BLaER1 treated with 17β-estradiol and CSF1 and Interleukin-3, amounts not matched to agents 10 nM and 100 nM (cell line): ENCODE data around the gene RBP3.
"Not testable (repeated sequence)": the region's sequence is repeated elsewhere in the genome, so short reads cannot be mapped to it uniquely, and the experiment has no call there.

ENCODE experiments used
- H3K27ac ChIP-seq, 11 experiments: shearing (Covaris generic); formaldehyde crosslinking; 2 replicates each; pipeline ENCODE4 v1.8.1; 2022
- H3K27me3 ChIP-seq, 11 experiments: shearing (Covaris generic); formaldehyde crosslinking; 2 replicates each; pipeline ENCODE4 v1.8.1; 2022
- H3K36me3 ChIP-seq, 11 experiments: shearing (Covaris generic); formaldehyde crosslinking; 2 replicates each; pipeline ENCODE4 v1.8.1; 2022
- H3K4me1 ChIP-seq, 10 experiments: shearing (Covaris generic); formaldehyde crosslinking; 2 replicates each; pipeline ENCODE4 v1.8.1; 2022
- H3K4me2 ChIP-seq, 11 experiments: shearing (Covaris generic); formaldehyde crosslinking; 2 replicates each; pipeline ENCODE4 v1.8.1; 2022
- H3K4me3 ChIP-seq, 10 experiments: shearing (Covaris generic); formaldehyde crosslinking; 2 replicates each; pipeline ENCODE4 v1.8.1; 2022
- H3K9ac ChIP-seq, 11 experiments: shearing (Covaris generic); formaldehyde crosslinking; 2 replicates each; pipeline ENCODE4 v1.8.1; 2022
- H3K9me3 ChIP-seq, 11 experiments: shearing (Covaris generic); formaldehyde crosslinking; replicated peaks in 1 of 11; 2 replicates each; pipeline ENCODE4 v1.8.1; 2022
- H4K20me1 ChIP-seq, 11 experiments: shearing (Covaris generic); formaldehyde crosslinking; 2 replicates each; pipeline ENCODE4 v1.8.1; 2022
- Cebpa-rat ChIP-seq, 11 experiments: shearing (Covaris generic); IDR thresholded peaks; 2 replicates each; pipeline ENCODE4 v1.8.1; 2022

Gene RBP3

GRCh38 chr10:47379901-47380300, 31.7 kb downstream of the RBP3 start:
- peaks cover 0 to 20% (median 15%) of the 10 kb centered on the region in 11 experiments; a peak in 12 of 22 replicates for H3K27me3 ChIP-seq

GRCh38 chr10:47380341-47381102, 32.4 kb downstream of the RBP3 start:
- no peaks in the 10 kb centered on the region for H3K36me3 ChIP-seq

More at GRCh38 chr10:47379901-47380300, 31.7 kb downstream of the RBP3 start:
- Histone ChIP-seq H3K4me1 (peaks cover 0 to 34% (median 25%) of the 10 kb centered on the region in 10 experiments; a peak in 16 of 20 replicates), H4K20me1 (no peaks in the 10 kb centered on the region), H3K4me3 (no peak overlapping the region), H3K27ac (no peak overlapping the region), H3K36me3 (no peaks in the 10 kb centered on the region), H3K9me3 (no peaks in the 10 kb centered on the region), H3K4me2 (no peak overlapping the region), H3K9ac (no peak overlapping the region)
- no peak for TF ChIP-seq Cebpa-rat (IDR thresholded peaks at IDR 0.05)

GRCh38 chr10:47381103-47381395, 32.9 kb downstream of the RBP3 start:
- H3K9me3 ChIP-seq: peaks cover under 1 to 8% (median 6%) of the 10 kb centered on the region in 11 experiments; a peak in 14 of 22 replicates
- no peaks in the 10 kb centered on the region for H3K36me3 ChIP-seq
- no peak for TF ChIP-seq Cebpa-rat (IDR thresholded peaks at IDR 0.05)
- no peak overlapping the region for H3K27ac ChIP-seq
- no peak overlapping the region for H3K4me2 ChIP-seq
- peaks cover 0 to 20% (median 15%) of the 10 kb centered on the region in 11 experiments; a peak in 12 of 22 replicates for H3K27me3 ChIP-seq
- H4K20me1 ChIP-seq: no peaks in the 10 kb centered on the region
- no peak overlapping the region for H3K9ac ChIP-seq
- H3K4me1 ChIP-seq: peaks cover 0 to 37% (median 26%) of the 10 kb centered on the region in 10 experiments; a peak in 16 of 20 replicates
- H3K4me3 ChIP-seq: no peak overlapping the region

More at GRCh38 chr10:47380341-47381102, 32.4 kb downstream of the RBP3 start:
- Histone ChIP-seq H3K4me3 (no peak overlapping the region), H3K9me3 (peaks cover 0 to 3% (median 2%) of the 10 kb centered on the region in 11 experiments; a peak in 11 of 22 replicates), H4K20me1 (no peaks in the 10 kb centered on the region), H3K4me1 (peaks cover 0 to 37% (median 26%) of the 10 kb centered on the region in 10 experiments; a peak in 16 of 20 replicates), H3K9ac (no peak overlapping the region), H3K27me3 (peaks cover 0 to 20% (median 15%) of the 10 kb centered on the region in 11 experiments; a peak in 12 of 22 replicates), H3K27ac (no peak overlapping the region), H3K4me2 (no peak overlapping the region)
- no peak for TF ChIP-seq Cebpa-rat (IDR thresholded peaks at IDR 0.05)

DNA sequence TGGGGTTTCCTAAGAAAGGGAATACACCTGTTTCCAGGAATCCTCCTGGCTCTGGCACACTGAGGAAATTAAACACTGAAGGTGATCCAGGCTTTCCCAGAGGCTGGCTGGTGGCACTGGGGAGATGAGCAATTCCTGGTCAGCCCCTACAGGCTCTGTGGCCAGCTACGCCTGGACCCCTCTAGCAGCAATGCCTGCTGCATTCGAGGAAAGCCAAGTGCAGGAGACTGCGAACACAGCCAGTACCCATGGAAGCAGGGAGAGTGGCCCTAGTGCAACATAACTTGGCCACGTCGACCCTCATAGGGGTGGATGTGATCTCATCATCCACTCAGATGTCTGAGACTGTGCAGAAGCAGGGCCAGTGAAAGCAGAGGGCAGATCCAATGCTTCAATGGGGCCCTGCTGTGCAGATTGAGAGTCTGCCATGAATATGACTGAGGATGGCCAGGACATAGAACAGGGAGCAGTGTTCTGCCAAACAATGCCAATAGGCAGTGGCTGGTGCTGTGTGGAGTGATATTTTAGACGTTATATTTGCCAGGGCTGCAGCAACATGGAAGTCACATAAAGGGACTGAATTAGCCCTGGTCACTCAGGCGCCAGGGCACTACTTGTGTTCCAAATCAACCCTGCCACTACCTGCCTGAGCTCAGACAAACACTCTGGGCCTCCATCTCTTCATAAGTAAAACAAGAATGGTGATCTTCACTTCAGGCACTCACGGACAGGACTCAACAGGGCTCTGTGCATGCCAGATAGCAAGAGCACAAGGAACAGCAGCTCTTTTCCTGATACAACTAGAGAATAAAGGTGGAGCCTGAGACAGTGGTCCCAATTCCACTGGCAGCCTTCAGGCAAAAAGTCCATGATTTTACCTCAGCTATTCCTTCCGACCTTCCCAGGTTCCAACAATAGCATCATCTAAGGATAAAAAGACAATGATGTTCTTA, 33.5 kb downstream of the RBP3 start:
- Histone ChIP-seq H3K4me2 (no peak overlapping the region), H3K4me3 (no peak overlapping the region), H3K4me1 (peaks cover 0 to 36% (median 25%) of the 10 kb centered on the region in 10 experiments; a peak in 16 of 20 replicates), H3K36me3 (no peaks in the 10 kb centered on the region), H3K27ac (no peak overlapping the region), H3K9me3 (peaks cover 7 to 15% (median 11%) of the 10 kb centered on the region in 11 experiments; a peak in 19 of 22 replicates), H4K20me1 (no peaks in the 10 kb centered on the region), H3K9ac (no peak overlapping the region), H3K27me3 (peaks cover 0 to 17% (median 12%) of the 10 kb centered on the region in 11 experiments; a peak in 12 of 22 replicates)
- no peak for TF ChIP-seq Cebpa-rat (IDR thresholded peaks at IDR 0.05)

DNA sequence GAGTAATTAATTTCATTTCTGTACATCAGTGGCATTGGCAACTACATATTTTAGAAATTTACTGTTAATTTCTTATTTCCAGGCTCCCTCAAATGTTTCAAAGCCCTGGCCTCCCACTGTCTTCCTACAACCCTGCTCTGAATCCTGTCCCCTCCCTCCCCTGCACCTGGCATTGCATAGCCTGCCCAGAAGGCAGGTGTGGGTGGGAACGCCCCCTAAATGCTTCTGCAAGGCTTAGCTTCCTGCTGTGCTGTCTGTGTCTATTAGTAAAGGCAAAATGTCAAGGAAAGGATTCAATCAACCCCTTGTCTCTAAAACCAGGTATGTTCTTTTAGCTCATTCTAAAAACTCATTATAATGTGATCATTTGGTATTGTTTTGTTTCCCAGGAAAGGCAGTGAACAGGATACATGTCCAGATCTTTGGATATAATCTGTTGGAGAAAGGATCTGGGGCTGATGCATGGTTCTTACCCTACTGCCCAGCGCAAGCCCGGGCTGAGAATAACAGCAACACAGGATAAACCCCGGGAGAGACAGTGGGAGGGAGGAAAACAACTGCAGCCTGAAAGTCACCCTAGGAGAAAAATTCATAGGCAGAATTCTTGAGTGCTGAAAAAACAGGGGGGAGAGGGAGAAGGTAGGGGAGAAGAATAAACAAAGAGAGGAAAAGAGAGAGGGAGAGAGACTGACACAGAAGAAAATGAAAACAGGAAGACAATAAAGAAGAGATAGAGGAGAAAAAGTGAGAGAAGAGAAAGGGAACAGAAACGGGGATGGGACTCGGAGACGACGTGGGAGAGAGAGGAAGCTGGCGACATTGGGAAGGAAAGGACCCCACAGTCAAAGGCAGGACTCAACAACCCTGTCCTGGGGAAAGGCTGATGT, 35.3 kb downstream of the RBP3 start:
- peak overlapping the region; percentile 68 to 83 (median 77) for H3K4me3 ChIP-seq
- H3K4me1 ChIP-seq: peaks cover 0 to 18% (median 12%) of the 10 kb centered on the region in 10 experiments; a peak in 16 of 20 replicates
- H3K36me3 ChIP-seq: no peaks in the 10 kb centered on the region
- TF ChIP-seq Cebpa-rat (IDR thresholded peaks at IDR 0.05): no peak
- H3K9ac ChIP-seq: peak overlapping the region in 10 of 11 experiments; percentile 71 to 83 (median 80); a peak in 19 of 22 replicates
- peak overlapping the region; percentile 87 to 98 (median 94) for H3K4me2 ChIP-seq
- no peaks in the 10 kb centered on the region; a peak in 1 of 22 replicates for H3K27me3 ChIP-seq
- peaks cover 23 to 33% (median 26%) of the 10 kb centered on the region in 11 experiments for H3K9me3 ChIP-seq
- H3K27ac ChIP-seq: peak overlapping the region in 8 of 11 experiments; percentile 64 to 82 (median 76); a peak in 13 of 22 replicates
- H4K20me1 ChIP-seq: no peaks in the 10 kb centered on the region

DNA sequence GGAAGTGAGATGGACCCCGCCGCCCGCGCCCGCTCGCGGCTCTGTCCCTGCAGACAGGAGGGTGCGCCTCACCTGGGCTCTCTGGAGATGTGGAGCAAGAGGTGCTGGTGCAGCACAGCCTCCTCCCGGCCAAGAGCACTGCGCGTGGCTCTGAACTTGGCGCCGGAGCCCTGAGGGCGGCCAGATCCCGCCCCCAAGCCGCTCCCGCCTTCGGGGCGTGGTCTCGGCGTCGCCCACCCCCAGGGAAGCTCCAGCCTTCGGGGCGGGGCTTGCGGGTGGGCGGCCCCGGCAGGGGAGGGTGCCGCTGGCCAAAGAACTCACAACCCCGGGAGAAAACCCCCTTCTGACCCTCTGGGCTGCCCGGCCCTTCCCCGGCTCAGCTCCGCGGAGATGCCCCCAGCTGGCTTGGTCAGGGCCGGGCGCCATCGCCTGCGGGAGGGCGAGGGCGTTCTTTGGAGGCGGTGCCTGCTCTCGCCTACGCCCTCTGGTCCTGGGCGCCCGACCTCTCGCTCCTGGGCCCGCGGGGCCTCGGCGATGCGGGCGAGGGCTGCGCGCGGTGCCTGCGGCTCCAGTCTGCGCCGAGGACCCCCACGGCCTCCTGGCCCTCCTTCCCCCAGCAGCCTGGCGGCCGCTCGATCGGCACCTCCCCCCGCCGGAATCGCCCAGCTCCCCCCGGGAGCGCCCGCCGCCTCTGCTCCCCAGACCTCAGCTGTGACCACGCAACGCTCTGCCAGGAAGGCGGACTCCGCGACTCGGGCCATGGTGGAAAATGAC, 36.2 kb downstream of the RBP3 start, which contains the start of gene ZNF488:
ZNF488 (minus strand) TSS at position 146 of the 774 bp plus-strand sequence. CDS start 15,464 bp downstream, outside the sequence.
- no peak for TF ChIP-seq Cebpa-rat (IDR thresholded peaks at IDR 0.05)
- H3K4me3 ChIP-seq: peak within 1 kb of the TSS; percentile 68 to 83 (median 77)
- peak within 1 kb of the TSS; percentile 71 to 83 (median 79); a peak in 21 of 22 replicates for H3K9ac ChIP-seq
- H3K4me2 ChIP-seq: peak within 1 kb of the TSS; percentile 87 to 98 (median 94)
- H3K27me3 ChIP-seq: no peaks in the 10 kb centered on the region
- peaks cover 23 to 38% (median 27%) of the 10 kb centered on the region in 11 experiments for H3K9me3 ChIP-seq
- H3K27ac ChIP-seq: peak within 1 kb of the TSS in 10 of 11 experiments; percentile 42 to 82 (median 74); a peak in 20 of 22 replicates
- H3K4me1 ChIP-seq: peaks cover 0 to 17% (median 12%) of the 10 kb centered on the region in 10 experiments; a peak in 16 of 20 replicates
- H4K20me1 ChIP-seq: no peaks in the 10 kb centered on the region
- H3K36me3 ChIP-seq: no peaks in the 10 kb centered on the region

DNA sequence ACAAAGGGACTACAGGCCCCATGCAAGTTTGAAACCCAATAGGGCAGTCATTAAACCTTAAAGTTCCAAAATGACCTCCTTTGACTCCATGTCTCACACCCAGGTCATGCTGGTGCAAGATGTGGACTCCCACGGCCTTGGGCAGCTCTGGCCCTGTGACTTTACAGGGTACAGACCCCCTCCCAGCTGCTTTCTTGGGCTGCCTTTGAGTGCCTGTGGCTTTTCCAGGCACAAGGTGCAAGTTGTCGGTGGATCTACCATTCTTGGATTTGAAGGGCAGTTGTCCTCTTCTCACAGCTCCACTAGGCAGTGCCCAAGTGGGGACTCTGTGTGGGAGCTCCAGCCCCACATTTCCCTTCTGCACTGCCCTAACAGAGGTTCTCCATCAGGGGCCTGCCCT, 37.9 kb downstream of the RBP3 start:
- H4K20me1 ChIP-seq, H3K36me3 ChIP-seq, H3K4me3 ChIP-seq, H3K27ac ChIP-seq, H3K9ac ChIP-seq, H3K27me3 ChIP-seq, H3K4me2 ChIP-seq: not testable (repeated sequence)
- Histone ChIP-seq H3K4me1 (peaks cover 0 to 17% (median 12%) of the 10 kb centered on the region in 10 experiments; a peak in 16 of 20 replicates), H3K9me3 (peaks cover 23 to 38% (median 27%) of the 10 kb centered on the region in 11 experiments)
